GM12865 (cell line): Measurements from ENCODE around the gene LHB.

Experiments
- DNase-seq: peaks from one replicate; pipeline ENCODE4 v3.0.0; 2010; ENCODE audit warnings: low read depth
- H3K4me3 ChIP-seq: 2 replicates; pipeline ENCODE4 v1.5.1; 2011; ENCODE audit warnings: mild to moderate bottlenecking, low read depth, low read length, control low read depth
- TF ChIP-seq, protein P1 (sequence below): IDR thresholded peaks from 2 replicates; pipeline ENCODE4 v1.5.1; 2011; ENCODE audit warnings: low read length, control low read depth, low read depth, inconsistent platforms; ENCODE audit not compliant: insufficient read depth; ENCODE audit errors: missing control alignments

Gene LHB

DNA sequence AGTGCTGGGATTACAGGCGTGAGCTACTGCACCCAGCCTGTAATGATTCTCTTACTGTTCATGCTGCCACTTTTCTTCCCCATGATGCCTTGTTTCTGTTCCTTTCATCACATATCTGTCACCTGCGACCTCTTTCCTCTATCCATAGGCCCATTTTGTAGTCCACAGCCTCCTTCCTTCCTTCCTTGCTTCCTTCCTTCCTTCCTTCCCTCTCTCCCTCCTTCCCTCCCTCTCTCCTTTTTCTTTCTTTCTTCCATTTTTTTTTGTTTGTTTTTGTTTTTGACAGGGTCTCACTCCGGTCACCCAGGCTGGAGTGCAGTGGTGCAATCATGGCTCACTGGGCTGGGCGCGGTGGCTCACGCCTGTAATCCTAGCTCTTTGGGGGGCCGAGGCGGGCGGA, 28.0 kb downstream of the LHB start:
- no peak overlapping the region for H3K4me3 ChIP-seq
- no peak for DNase-seq
- TF ChIP-seq, protein P1, sequence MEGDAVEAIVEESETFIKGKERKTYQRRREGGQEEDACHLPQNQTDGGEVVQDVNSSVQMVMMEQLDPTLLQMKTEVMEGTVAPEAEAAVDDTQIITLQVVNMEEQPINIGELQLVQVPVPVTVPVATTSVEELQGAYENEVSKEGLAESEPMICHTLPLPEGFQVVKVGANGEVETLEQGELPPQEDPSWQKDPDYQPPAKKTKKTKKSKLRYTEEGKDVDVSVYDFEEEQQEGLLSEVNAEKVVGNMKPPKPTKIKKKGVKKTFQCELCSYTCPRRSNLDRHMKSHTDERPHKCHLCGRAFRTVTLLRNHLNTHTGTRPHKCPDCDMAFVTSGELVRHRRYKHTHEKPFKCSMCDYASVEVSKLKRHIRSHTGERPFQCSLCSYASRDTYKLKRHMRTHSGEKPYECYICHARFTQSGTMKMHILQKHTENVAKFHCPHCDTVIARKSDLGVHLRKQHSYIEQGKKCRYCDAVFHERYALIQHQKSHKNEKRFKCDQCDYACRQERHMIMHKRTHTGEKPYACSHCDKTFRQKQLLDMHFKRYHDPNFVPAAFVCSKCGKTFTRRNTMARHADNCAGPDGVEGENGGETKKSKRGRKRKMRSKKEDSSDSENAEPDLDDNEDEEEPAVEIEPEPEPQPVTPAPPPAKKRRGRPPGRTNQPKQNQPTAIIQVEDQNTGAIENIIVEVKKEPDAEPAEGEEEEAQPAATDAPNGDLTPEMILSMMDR: no peak

DNA sequence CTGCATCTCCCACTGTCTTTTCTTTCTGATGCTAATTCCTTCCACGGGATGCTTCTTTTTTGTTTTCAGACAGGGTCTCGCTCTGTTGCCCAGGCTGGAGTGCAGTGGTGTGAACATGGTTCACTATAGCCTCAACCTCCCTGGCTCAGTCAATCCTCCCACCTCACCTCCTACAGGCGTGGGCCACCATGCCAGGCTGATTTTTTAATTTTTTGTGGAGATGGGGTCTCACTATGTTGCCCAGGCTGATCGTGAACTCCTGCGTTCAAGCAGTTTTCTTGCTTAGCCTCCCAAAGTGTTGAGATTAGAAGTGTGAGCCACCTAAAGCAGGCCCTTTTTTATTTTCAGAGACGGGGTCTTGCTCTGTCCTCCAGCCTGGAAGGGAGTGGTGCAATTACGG, 28.6 kb downstream of the LHB start:
- H3K4me3 ChIP-seq: no peak overlapping the region
- TF ChIP-seq, protein P1: no peak
- no peak for DNase-seq

DNA sequence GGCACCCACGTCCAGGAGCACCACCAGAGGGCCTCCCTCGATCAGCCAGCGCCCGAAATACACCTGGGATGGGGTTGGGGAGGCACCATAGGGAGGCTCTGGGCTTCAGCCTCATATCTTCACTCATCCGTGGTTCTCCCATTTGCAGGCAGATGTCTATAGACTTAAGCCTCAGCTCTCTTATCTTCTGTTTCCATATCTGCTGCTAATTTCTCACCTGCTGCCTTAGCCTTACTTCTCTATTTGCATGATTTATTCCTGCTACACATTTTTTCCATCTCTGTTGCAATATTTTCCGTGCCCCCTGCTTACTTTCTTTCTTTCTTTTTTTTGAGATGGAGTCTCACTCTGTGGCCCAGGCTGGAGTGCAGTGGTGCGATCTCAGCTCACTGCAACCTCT, 29.6 kb downstream of the LHB start:
- DNase-seq: no peak
- TF ChIP-seq, protein P1: no peak
- no peak overlapping the region for H3K4me3 ChIP-seq

DNA sequence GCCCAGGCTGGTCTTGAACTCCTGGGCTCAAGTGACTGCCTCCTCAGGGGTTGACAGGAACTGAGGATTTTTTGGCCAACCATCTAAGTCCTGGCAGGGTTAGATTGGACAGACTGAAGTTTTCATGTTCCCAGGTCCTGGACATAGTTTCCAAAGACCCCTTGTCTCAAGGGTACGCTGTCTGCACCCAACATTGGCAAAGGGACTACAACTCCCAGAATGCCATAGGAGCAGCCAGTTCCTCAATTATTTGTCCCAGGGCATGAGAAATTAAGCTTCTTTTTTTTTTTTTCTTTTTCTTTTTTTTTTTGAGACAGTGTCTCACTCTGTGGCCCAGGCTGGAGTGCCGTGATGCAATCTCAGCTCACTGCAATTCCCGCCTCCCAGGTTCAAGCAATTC, 30.7 kb downstream of the LHB start:
- DNase-seq: no peak
- TF ChIP-seq, protein P1: no peak
- H3K4me3 ChIP-seq: no peak overlapping the region

DNA sequence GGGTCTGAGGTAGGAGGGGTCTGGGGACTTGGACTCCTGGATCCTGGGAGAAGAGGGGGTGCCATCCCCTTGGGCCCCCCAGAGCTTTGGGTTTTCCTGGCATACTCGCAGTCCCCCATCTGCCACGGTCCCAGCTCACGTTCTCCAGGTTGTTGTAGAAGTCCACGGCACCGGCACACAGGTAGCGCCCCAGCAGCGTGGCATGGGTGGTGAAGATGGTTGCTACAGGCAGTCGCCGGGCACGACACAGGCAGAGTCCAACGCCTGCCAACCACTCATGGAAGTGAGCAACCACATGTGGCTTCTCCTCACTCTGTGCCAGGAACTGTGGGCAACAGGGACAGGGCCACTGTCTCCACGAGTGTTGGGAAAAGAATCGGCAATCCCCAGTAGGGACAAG, 31.2 kb downstream of the LHB start:
- H3K4me3 ChIP-seq: no peak overlapping the region
- TF ChIP-seq, protein P1: no peak
- no peak for DNase-seq

DNA sequence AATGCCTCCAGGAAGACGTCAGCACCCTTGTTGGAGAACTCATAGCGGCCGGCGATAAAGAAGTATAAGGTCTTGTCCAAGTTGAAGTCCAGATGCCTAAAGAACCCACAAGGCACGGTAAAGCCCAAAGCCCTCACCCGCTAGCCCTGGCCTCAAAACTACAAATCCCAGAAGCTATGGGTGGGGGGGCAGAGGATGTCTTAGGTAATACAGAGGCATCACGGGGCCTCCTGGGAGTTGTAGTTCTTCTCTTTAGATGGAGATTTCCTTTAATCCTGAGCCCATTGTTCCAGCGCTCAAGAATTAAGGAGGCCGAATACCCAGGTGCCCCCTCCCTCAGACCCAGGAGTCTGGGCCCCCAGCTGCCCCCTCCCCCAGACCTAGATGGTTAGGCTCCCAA, 34.6 kb downstream of the LHB start:
- no peak for DNase-seq
- TF ChIP-seq, protein P1: no peak

DNA sequence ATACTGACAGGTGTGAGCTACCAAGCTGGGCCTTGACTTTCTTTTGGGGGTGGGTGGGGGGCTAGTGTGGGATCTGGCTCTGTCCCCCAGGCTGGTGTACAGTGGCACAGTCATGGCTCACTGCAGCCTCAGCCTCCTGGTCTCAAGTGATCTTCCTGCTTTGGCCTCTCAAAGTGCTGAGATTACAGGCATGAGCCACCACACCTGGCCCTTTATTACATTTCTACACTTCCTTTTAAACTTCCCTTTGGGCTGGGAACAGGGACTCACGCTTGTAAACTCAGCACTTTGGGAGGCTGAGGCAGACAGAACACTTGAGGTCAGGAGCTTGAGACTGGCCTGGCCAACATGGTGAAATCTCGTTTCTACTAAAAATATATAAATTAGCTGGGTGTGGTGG, 39.8 kb downstream of the LHB start:
- TF ChIP-seq, protein P1: no peak
- H3K4me3 ChIP-seq: no peak overlapping the region
- DNase-seq: no peak

More for the DNA sequence above, 34.6 kb downstream of the LHB start:
- H3K4me3 ChIP-seq: no peak overlapping the region
